K562 (cell line): ENCODE results near the gene ATXN1. TPM values are rescaled to one million over a fixed set of nuclear protein-coding genes. Genes with fewer than 3 reads are reported as not detected.

Experiments used
- ATAC-seq: fragments of 200-7000 bp; cut with Tn5 transposase; 3 replicates; pipeline ENCODE4 v1.9.1; 2020; ENCODE audit warnings: moderate library complexity
- BruUV-seq: library from RNA; stranded (reverse); fragments of 400-500 nt; replicated peaks from 2 replicates; lab custom pipeline; 2021; lab: Mats Ljungman, UMichigan
- CTCF ChIA-PET: fragments of 300-600 bp; formaldehyde crosslinking; extraction: SDS; loops from one replicate; lab custom pipeline; 2021; ENCODE audit warnings: low intra/inter-chr PET ratio; lab: Yijun Ruan, JAX
- POLR2A ChIA-PET: fragments of 300-600, 350-650 bp; sonication (Branson Sonifier 250); formaldehyde crosslinking; extraction: SDS; loops from one replicate; lab custom pipeline; 2021; ENCODE audit warnings: antibody characterized with exemption, inconsistent platforms; lab: Yijun Ruan, JAX
- DNase-seq, 4 experiments: peaks; one replicate each; pipeline versions ENCODE4 v3.0.0 to v3.0.0-alpha.2; 2011 to 2018; ENCODE audit warnings: low spot score in 3 of 4, mixed read lengths in 3 of 4; ENCODE audit errors: extremely low read depth in 1 of 4
- FAIRE-seq: peaks from 2 replicates; lab custom pipeline; 2011; peaks lifted over from hg19 to GRCh38; lab: Jason Lieb, UNC
- H2AFZ ChIP-seq: 2 replicates; pipeline ENCODE4 v1.6.0; 2011; ENCODE audit warnings: low read depth, low read length, control low read depth, inconsistent platforms
- H3K27ac ChIP-seq: fragments of 200-600 bp; 3 replicates; pipeline ENCODE4 v1.8.0; 2011; ENCODE audit warnings: low read depth, mild to moderate bottlenecking, control low read depth, inconsistent platforms, low read length, moderate library complexity, mixed read lengths; ENCODE audit errors: extremely low read depth
- H3K27me3 ChIP-seq, 2 experiments: fragments of 300-600 bp in 1 of 2; 2 replicates in 1 of 2; 3 replicates in 1 of 2; pipeline versions ENCODE4 v1.6.0 to v1.8.0; 2011; ENCODE audit warnings: inconsistent platforms in 2 of 2, low read length in 2 of 2, mild to moderate bottlenecking in 1 of 2, mixed read lengths in 1 of 2, moderate library complexity in 1 of 2; ENCODE audit not compliant: control insufficient read depth in 2 of 2, insufficient read depth in 2 of 2
- H3K36me3 ChIP-seq: fragments of 300-600 bp; 3 replicates; pipeline ENCODE4 v1.8.0; 2011; ENCODE audit warnings: mild to moderate bottlenecking, low read length, inconsistent platforms; ENCODE audit not compliant: control insufficient read depth, insufficient read depth
- H3K4me1 ChIP-seq, 2 experiments: fragments of 200-600 bp in 1 of 2; replicated peaks in 1 of 2; 2 replicates in 1 of 2; 3 replicates in 1 of 2; pipeline versions ENCODE4 v1.5.1 to v1.8.0; 2011; ENCODE audit warnings: inconsistent platforms in 2 of 2, low read length in 2 of 2, mild to moderate bottlenecking in 1 of 2, mixed read lengths in 1 of 2, moderate library complexity in 1 of 2; ENCODE audit not compliant: control insufficient read depth in 2 of 2, insufficient read depth in 2 of 2
- H3K4me2 ChIP-seq: 2 replicates; pipeline ENCODE4 v1.6.1; 2011; ENCODE audit warnings: low read length, control low read depth, inconsistent platforms, mixed read lengths; ENCODE audit not compliant: insufficient read depth
- H3K4me3 ChIP-seq: fragments of 200-600 bp; sonication (generic), shearing (Covaris generic); 2 replicates; pipeline ENCODE4 v1.5.1; 2016; ENCODE audit warnings: control low read depth, inconsistent platforms
- H3K79me2 ChIP-seq: fragments of 200-600 bp; 3 replicates; pipeline ENCODE4 v1.8.0; 2011; ENCODE audit warnings: low read length, inconsistent platforms; ENCODE audit not compliant: control insufficient read depth, insufficient read depth
- H3K9ac ChIP-seq, 2 experiments: 2 replicates each; pipeline versions ENCODE4 v1.6.0 to v1.6.1; 2011; ENCODE audit warnings: low read depth in 2 of 2, low read length in 2 of 2, control low read depth in 1 of 2, inconsistent platforms in 1 of 2, mild to moderate bottlenecking in 1 of 2, mixed read lengths in 1 of 2; ENCODE audit not compliant: insufficient read depth in 1 of 2
- H3K9me1 ChIP-seq: one replicate; pipeline ENCODE4 v1.6.0; 2011; ENCODE audit warnings: inconsistent platforms, mild to moderate bottlenecking, low read length, moderate library complexity; ENCODE audit not compliant: control insufficient read depth, insufficient read depth
- H3K9me3 ChIP-seq: replicated peaks from 2 replicates; pipeline ENCODE4 v1.5.1; 2011; ENCODE audit warnings: low read depth, low read length, inconsistent platforms; ENCODE audit not compliant: control insufficient read depth, insufficient read depth
- H4K20me1 ChIP-seq: replicated peaks from 2 replicates; pipeline ENCODE4 v1.6.1; 2011; ENCODE audit warnings: low read length, inconsistent platforms, mixed read lengths; ENCODE audit not compliant: control insufficient read depth, insufficient read depth
- ARHGAP35 ChIP-seq: fragments of 450-650 bp; IDR thresholded peaks from 2 replicates; pipeline ENCODE4 v1.6.1; 2018; ENCODE audit not compliant: partially characterized antibody
- POLR2B ChIP-seq: fragments of 450-650 bp; IDR thresholded peaks from 2 replicates; pipeline ENCODE4 v1.6.1; 2018; ENCODE audit warnings: low read depth; ENCODE audit not compliant: partially characterized antibody
- SIN3B ChIP-seq: fragments of 450-650 bp; IDR thresholded peaks from 2 replicates; pipeline ENCODE4 v1.6.1; 2017; ENCODE audit warnings: low read depth, mild to moderate bottlenecking, moderate library complexity
- ZNF224 ChIP-seq: sonication (generic); formaldehyde crosslinking; IDR thresholded peaks from 2 replicates; pipeline ENCODE4 v1.8.0; 2022; ENCODE audit warnings: mild to moderate bottlenecking, missing genetic modification reagents
- ZNF696 ChIP-seq: fragments of 250-450 bp; sonication (Bioruptor Pico); conservative IDR thresholded peaks from 2 replicates; pipeline ENCODE4 v1.4.0; 2020; ENCODE audit warnings: mild to moderate bottlenecking, moderate library complexity
- WGBS: fragments of 100-300 bp; shearing (Covaris generic); methylation state at CpG from one replicate; pipeline ENCODE4 v1.1.6; 2016; ENCODE audit warnings: low coverage, mixed read lengths; ENCODE audit not compliant: insufficient coverage; ENCODE audit errors: missing lambda C conversion rate; 5-methylcytosine and 5-hydroxymethylcytosine counted together
- in situ Hi-C: fragments of 300-500 bp; cut with MboI; formaldehyde crosslinking; loops from 4 replicates; pipeline ENCODE4 v1.15.0; 2018; ENCODE audit warnings: inconsistent platforms, mixed read lengths
- intact Hi-C: fragments of 100-400 bp; cut with micrococcal nuclease; formaldehyde crosslinking; loops from 2 replicates; pipeline ENCODE4 v1.14.2; 2022
- polyA plus RNA-seq, 8 experiments: library from polyadenylated mRNA; depleted of rRNA in 4 of 8; stranded (reverse) in 5 of 8; unstranded in 3 of 8; fragments of >200 nt; fragmentation: Nextera tagmentation in 2 of 8; fragmentation: Illumina TruSeq in 1 of 8; extraction: Ambion mirVana in 2 of 8; extraction: Trizol in 1 of 8; gene quantifications; 2 replicates each; pipeline versions ENCODE4 v1.2.1 to v1.2.3, GENCODE V29; 2011 to 2014; ENCODE audit warnings: inconsistent platforms in 1 of 8, missing spikeins in 1 of 8
- total RNA-seq, 7 experiments: library from RNA; depleted of rRNA in 6 of 7; stranded (reverse); fragments of >200 nt in 6 of 7; fragmentation: Illumina TruSeq in 2 of 7; extraction: Trizol in 2 of 7; gene quantifications; 2 replicates each; pipeline versions ENCODE4 v1.2.1 to v1.2.3, GENCODE V29; 2011 to 2021; ENCODE audit warnings: low replicate concordance in 1 of 7
- TF ChIP-seq, protein P1 (sequence below): sonication (generic); formaldehyde crosslinking; IDR thresholded peaks from 2 replicates; pipeline ENCODE4 v1.8.0; 2022; ENCODE audit warnings: missing genetic modification reagents, mild to moderate bottlenecking, borderline replicate concordance
- TF ChIP-seq, protein P2 (sequence below), 2 experiments: IDR thresholded peaks; 2 replicates each; pipeline ENCODE4 v1.6.1; 2011; ENCODE audit warnings: borderline replicate concordance in 1 of 2, control low read depth in 1 of 2, low read depth in 1 of 2, low read length in 1 of 2, mild to moderate bottlenecking in 1 of 2, mixed read lengths in 1 of 2, moderate library complexity in 1 of 2; ENCODE audit not compliant: insufficient read depth in 1 of 2, insufficient read length in 1 of 2, poor library complexity in 1 of 2, severe bottlenecking in 1 of 2; ENCODE audit errors: extremely low read depth in 1 of 2
- TF ChIP-seq, protein P3 (sequence below): sonication (generic); formaldehyde crosslinking; IDR thresholded peaks from 2 replicates; pipeline ENCODE4 v1.8.0; 2022; ENCODE audit warnings: mild to moderate bottlenecking, missing genetic modification reagents

Gene ATXN1
- total and polyA plus RNA-seq, 9 of the 15 experiments (the other 6 are each of a cell fraction or from before 2014, with no cell fraction given) = under 0.01 to 1.2 (median 0.58) TPM

DNA sequence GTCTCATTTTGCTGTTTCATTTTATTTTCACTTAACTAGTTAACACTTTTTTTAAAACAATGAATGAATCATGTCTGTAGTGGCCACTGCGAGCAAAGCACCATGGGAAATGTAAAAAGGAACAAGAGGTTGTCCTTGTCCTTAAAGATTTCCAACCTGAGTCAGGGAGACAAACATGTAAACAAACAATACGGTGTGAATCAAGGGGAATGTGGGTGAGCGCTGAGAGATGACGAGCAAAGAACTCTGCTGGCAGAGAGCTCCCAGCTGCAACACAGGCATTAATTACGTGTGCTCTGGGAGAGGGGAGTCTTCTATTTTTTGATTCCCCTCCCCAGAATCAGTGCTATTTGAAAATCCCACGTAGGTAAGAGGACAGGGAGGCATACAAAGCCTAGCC lies 84.3 kb downstream of the ATXN1 start:
- H3K9me1 ChIP-seq = no peaks in the 10 kb centered on the region
- no peaks in the 10 kb centered on the region for H3K4me1 ChIP-seq
- POLR2A ChIA-PET = no interaction called here
- TF ChIP-seq, protein P1, sequence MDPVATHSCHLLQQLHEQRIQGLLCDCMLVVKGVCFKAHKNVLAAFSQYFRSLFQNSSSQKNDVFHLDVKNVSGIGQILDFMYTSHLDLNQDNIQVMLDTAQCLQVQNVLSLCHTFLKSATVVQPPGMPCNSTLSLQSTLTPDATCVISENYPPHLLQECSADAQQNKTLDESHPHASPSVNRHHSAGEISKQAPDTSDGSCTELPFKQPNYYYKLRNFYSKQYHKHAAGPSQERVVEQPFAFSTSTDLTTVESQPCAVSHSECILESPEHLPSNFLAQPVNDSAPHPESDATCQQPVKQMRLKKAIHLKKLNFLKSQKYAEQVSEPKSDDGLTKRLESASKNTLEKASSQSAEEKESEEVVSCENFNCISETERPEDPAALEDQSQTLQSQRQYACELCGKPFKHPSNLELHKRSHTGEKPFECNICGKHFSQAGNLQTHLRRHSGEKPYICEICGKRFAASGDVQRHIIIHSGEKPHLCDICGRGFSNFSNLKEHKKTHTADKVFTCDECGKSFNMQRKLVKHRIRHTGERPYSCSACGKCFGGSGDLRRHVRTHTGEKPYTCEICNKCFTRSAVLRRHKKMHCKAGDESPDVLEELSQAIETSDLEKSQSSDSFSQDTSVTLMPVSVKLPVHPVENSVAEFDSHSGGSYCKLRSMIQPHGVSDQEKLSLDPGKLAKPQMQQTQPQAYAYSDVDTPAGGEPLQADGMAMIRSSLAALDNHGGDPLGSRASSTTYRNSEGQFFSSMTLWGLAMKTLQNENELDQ (CRISPR knock-in tag) = no peak
- no peak for TF ChIP-seq SIN3B
- no peak for TF ChIP-seq POLR2B
- TF ChIP-seq, protein P2, sequence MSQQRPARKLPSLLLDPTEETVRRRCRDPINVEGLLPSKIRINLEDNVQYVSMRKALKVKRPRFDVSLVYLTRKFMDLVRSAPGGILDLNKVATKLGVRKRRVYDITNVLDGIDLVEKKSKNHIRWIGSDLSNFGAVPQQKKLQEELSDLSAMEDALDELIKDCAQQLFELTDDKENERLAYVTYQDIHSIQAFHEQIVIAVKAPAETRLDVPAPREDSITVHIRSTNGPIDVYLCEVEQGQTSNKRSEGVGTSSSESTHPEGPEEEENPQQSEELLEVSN (IDR thresholded peaks at IDR 0.05; ENCODE audit: borderline replicate concordance in 1 of 2, extremely low read depth in 1 of 2, insufficient read depth in 1 of 2, insufficient read length in 1 of 2, low read depth in 1 of 2, low read length in 1 of 2, poor library complexity in 1 of 2, severe bottlenecking in 1 of 2) = no peak
- TF ChIP-seq ZNF696 (CRISPR knock-in tag) = no peak
- no peak for TF ChIP-seq ARHGAP35
- TF ChIP-seq, protein P3, sequence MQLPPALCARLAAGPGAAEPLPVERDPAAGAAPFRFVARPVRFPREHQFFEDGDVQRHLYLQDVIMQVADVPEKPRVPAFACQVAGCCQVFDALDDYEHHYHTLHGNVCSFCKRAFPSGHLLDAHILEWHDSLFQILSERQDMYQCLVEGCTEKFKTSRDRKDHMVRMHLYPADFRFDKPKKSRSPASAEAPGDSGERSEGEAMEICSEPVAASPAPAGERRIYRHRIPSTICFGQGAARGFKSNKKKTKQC (CRISPR knock-in tag) = no peak
- TF ChIP-seq ZNF224 (CRISPR knock-in tag) = no peak
- H2AFZ ChIP-seq = no peak overlapping the region
- no peak for FAIRE-seq
- no peaks in the 10 kb centered on the region for H3K79me2 ChIP-seq
- H3K9me3 ChIP-seq = no peaks in the 10 kb centered on the region
- H3K36me3 ChIP-seq = no peaks in the 10 kb centered on the region
- no peak for DNase-seq
- no TSS peak for BruUV-seq
- no peak for ATAC-seq
- H3K4me2 ChIP-seq = no peak overlapping the region
- in situ Hi-C loops = no loop called here
- no peak overlapping the region for H3K4me3 ChIP-seq
- H3K27ac ChIP-seq = no peak overlapping the region
- no peaks in the 10 kb centered on the region for H4K20me1 ChIP-seq
- CTCF ChIA-PET = no interaction called here
- H3K27me3 ChIP-seq = no peaks in the 10 kb centered on the region; a peak in 1 of 5 replicates
- H3K9ac ChIP-seq = no peak overlapping the region
- intact Hi-C loops = no loop called here
- WGBS = under 1% methylated on average over 6 of the region's 6 CpGs
